Stimulated activated CD8-positive, alpha-beta memory T cell treated with anti-CD3 and anti-CD28 coated beads, Interleukin-4, amount 100 ng/mL, for 1 hour (primary cell): ENCODE data around the gene TCF25.
"Not testable (repeated sequence)": the region's sequence is repeated elsewhere in the genome, so short reads cannot be mapped to it uniquely, and the experiment has no call there.

Source experiments
- DNase-seq, 2 donors: peaks; one replicate each; pipeline ENCODE4 v3.0.0-alpha.2; 2020; ENCODE audit warnings: low read depth in 2 of 2, low spot score in 1 of 2

TCF25 gene

GRCh38 chr16:89919535-89920406, 46.4 kb downstream of the TCF25 start:
- no peak for DNase-seq

DNA sequence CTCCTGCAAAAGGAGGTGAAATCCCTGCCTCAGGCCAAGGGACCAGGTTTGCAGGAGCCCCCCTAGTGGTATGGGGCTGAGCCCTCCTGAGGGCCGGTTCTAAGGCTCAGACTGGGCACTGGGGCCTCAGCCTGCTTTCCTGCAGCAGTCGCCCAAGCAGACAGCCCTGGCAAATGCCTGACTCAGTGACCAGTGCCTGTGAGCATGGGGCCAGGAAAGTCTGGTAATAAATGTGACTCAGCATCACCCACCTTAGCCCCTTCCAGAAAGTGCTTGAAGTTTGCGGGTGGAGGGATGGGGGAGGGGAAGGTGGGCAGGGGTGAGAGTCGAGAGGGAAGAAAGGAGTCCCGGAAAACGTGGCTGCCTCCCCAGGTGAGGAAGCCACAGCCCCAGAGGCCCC, 47.3 kb downstream of the TCF25 start:
- no peak for DNase-seq

DNA sequence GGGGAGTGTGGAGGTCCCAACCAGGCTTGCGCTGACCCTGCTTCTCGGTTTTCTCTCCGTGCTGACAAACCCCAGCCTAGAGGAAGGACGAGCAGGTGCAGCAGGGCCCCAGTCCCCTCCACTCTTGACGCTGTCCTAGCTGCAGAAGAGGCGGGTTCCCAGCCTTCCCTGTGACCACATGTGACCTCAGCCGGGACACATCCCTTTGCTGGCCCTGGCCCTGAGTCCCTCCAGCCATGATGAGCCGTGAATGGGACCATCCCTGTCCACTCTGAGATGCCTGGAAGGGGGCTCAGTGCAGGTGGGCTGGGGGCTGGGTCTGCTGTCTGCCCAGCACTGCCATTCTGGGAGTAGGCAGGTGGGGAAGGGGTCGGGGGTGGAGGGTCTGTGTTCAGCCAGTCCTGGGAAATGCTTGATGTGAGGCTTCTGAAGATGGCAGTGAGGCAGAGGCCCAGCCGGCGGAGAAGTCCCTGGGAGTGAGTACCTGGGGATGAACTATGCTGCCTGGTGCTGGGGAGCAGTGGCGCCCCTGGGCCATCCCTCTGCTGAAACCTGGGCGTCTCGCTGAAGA, 47.8 kb downstream of the TCF25 start:
- DNase-seq: no peak

DNA sequence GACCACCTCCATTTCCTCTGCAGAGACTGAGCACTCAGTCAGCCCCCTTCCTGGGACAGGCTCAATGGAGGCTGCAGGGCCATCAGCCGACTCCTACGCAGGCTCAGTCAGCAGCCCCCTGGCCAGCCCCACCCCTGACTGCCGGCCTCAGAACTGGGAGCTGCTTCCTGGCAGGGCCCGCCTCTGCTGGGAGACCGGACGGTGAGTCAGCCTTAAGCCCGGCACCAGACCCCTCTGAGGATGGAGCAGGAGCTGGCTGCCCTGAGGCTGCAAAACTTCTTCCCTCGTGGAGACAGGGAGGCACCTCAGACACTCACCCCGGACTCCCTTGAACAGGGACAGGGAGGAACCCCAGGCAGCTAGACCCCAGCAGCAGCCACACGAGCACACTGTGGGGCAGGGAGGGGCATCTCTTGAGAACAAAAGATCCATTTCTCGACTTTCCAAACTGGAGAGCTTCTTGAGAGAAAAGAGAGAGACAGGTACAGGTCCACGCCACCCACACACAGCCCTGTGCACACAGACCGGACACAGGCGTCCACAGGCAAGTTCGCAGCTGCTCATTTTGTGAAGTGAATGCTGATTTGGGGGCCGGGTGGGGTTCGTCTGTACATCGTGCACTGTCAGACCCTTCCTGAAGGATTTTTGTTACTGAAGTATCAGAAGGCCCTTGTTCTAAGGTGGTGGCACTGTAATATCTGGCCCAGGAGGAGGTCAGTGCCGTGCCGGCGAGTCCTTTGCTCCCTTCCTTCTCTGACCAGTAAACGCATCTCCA, 48.5 kb downstream of the TCF25 start:
- no peak for DNase-seq

DNA sequence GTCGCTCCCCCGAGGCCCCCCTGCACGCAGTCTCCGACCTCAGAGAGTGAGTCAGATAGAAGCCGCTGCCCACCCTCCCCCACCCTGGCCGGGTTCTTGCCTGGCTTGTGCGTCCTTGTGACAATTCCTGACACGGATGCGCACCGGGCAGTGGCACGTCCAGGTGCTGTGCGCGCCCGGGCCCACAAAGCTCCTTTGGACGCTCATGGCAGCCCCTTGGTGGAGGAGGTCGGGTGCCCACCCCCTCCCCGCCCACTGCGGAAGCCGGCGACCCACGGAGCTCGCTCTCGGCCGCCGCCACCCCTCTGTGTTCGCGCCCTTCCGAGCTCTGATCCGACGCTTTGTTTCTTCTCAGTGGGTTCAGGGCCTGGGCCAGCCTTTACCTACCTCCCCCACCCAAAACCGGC, 49.1 kb downstream of the TCF25 start:
- no peak for DNase-seq

DNA sequence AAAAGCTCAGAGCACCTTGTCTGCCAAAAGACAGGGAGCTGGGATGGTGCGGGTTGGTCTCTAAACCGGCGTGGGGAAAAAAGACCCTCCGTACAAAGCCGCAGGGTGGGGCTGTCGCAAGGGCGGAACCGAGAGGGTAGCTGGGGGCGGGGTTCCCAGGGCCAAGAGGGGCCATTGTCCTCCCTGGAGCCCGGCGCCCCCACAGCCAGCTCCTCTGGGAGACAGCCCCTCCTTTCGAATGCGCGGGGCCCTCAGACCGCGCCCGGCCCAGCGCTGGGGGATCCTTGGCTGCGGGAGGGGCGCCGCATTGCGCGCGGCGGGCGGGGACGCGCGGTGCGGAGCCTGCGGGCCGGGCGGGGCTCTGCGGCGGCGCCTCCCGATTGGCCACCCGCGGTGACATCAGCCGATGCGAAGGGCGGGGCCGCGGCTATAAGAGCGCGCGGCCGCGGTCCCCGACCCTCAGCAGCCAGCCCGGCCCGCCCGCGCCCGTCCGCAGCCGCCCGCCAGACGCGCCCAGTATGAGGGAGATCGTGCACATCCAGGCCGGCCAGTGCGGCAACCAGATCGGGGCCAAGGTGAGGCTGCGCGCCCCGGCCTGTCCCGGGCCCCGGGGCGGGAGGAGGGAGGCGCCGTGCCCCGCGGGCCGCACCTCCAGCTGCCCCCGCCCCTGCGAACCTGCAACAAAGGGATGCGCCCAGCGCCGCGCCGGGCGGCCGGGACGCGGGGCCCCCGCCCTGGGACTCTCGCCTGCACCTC, 49.7 kb downstream of the TCF25 start, which contains the start of gene TUBB3:
TSS of gene TUBB3 (plus strand) at position 459 of the 756 bp plus-strand sequence. CDS start at position 519, 60 bp downstream.
- DNase-seq: no peak

DNA sequence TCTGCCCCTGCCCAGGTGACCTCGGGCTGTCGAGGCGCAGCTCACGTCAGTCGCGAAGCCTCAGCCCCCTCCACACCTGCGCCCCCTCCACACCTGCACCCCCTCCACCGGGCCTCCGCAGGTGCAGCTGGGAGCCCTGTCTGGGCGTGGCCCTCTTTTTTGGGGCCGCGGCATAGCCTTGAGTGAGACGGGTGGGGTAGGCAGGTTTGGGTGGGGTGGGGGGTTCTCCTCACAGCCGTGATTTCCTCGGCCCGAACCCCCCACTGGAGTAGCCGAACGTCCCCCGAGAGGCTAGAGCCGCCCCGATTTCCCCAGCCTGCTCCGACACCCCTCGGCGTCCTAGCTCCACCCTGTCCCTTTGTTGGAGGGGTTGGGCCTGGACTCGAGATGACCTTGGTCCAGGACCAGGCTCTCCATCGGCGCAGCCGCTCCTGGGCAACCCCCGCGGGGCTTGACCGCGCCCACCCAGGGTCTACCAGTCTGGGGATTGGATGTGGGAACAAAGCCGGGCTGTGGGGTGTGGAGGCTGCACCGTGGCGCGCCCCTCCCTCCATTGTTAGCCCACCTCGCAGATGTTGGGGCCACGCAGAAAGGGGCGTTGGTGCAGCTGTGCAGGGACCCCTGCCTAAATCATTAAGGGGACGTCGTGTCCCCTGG, 50.4 kb downstream of the TCF25 start:
- DNase-seq: no peak

- no peak for DNase-seq
Measured at GRCh38 chr16:89924297-89924924, 51.0 kb downstream of the TCF25 start.

GRCh38 chr16:89924925-89925307, 51.5 kb downstream of the TCF25 start:
- no peak for DNase-seq

DNA sequence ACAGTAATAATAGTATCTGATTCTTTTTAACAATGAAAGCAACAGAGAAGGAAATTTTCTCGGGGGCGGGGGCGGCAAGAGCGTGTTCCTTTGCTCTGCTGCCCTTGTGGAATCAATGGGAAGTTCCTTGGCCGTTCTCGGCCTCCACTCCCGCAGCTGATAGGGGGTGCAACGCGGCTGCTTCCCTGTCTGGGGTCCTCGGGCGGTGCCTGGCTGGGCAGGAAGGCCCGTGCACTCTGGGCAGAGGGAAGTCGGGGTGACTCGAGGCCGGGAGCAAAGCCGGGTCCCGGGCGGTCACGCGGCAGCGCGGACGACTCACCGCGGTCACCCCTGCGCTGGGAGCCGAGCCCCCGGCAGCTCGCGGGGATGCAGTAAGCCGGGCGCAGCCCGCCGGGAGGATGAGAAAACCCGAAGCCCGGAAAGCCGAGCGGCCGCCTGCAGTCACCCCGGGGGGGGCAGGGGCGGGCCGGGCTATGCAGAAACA, 52.2 kb downstream of the TCF25 start:
- DNase-seq: no peak

- DNase-seq: no peak
Measured at GRCh38 chr16:89931305-89931896, 58.0 kb downstream of the TCF25 start.

- DNase-seq: no peak
Measured at GRCh38 chr16:89931964-89932363, 58.6 kb downstream of the TCF25 start.

DNA sequence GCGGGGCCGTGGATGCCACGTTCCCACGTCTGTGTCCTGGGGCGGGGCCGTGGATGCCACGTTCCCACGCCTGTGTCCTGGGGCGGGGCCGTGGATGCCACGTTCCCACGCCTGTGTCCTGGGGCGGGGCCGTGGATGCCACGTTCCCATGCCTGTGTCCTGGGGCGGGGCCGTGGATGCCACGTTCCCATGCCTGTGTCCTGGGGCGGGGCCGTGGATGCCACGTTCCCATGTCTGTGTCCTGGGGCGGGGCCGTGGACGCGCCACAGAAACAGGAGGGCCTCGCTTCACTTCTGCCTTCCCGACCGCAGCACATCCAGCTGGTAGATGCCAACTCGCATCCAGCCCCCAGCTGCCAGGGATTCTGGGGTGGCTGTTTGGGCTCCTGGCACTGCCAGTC, 60.6 kb downstream of the TCF25 start:
- not testable (repeated sequence) for DNase-seq

- DNase-seq: no peak
Measured at GRCh38 chr16:89934611-89935553, 61.5 kb downstream of the TCF25 start.

- DNase-seq: not testable (repeated sequence)
Measured at GRCh38 chr16:89935620-89936019, 62.2 kb downstream of the TCF25 start.

- DNase-seq: no peak
Measured at GRCh38 chr16:89936034-89936433, 62.6 kb downstream of the TCF25 start.

DNA sequence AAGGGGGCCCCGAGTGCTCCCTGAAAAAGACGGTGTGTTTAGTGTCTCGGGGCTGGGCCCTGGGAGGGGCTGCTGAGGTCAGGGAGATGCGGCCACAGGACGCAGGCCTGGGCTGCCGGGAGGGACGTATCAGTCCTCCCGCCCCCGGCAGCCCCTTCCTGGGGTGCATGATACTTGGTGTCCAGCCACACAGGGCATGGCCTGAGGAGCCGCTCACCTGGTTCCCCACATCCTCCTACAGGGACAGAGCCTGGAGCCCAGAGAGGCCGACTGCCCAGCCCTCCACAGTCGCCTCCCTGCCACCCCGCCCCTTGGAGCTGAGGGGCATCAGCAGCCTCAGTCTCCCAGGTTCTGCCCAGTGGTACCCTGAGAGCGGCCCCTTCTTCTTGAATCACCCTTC, 63.1 kb downstream of the TCF25 start:
- no peak for DNase-seq

DNA sequence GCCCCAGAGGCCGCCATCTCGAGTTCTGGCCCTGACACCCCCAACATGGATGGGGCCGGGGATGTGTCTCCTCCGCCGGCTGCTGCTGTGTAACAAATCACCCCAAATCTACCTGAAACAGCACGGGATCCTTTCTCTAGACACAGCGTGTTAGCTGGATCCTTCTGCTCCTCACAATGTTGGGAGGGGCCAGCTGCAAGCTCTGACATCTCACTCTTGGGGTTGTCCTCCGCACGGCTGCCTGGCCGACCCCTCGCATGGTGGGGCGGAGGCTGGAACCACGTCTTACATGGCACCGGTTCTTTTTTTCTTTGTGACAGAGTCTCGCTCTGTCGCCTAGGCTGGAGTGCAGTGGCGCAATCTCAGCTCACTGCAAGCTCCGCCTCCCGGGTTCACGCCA, 63.6 kb downstream of the TCF25 start:
- no peak for DNase-seq
